GM23338 (cell line): ENCODE results near the gene SYT14. TPM values are rescaled to one million over a fixed set of nuclear protein-coding genes. Genes with fewer than 3 reads are reported as not detected.
"Not testable (repeated sequence)": the region's sequence is repeated elsewhere in the genome, so short reads cannot be mapped to it uniquely, and the experiment has no call there.

Experiments used
- ATAC-seq: fragments of 200-7000 bp; cut with Tn5 transposase; 3 replicates; pipeline ENCODE4 v1.9.1; 2020
- DNase-seq: peaks from one replicate; pipeline ENCODE4 v3.0.0-alpha.2; 2015; ENCODE audit warnings: low spot score
- H2AFZ ChIP-seq: fragments of 200-600 bp; sonication (generic); 2 replicates; pipeline ENCODE4 v1.8.0; 2016; ENCODE audit warnings: antibody characterized with exemption, mild to moderate bottlenecking, moderate library complexity
- H3F3A ChIP-seq: fragments of 200-600 bp; sonication (generic); replicated peaks from 2 replicates; pipeline ENCODE4 v1.8.0; 2017; ENCODE audit warnings: antibody characterized with exemption, mixed run types, low read depth
- H3K27ac ChIP-seq: fragments of 200-600 bp; sonication (generic); 2 replicates; pipeline ENCODE4 v1.6.1; 2016; ENCODE audit warnings: low read depth
- H3K27me3 ChIP-seq: fragments of 200-600 bp; sonication (generic); 2 replicates; pipeline ENCODE4 v1.8.0; 2016; ENCODE audit warnings: mild to moderate bottlenecking, mixed run types, moderate library complexity; ENCODE audit not compliant: insufficient read depth
- H3K36me3 ChIP-seq: fragments of 200-600 bp; sonication (generic); 2 replicates; pipeline ENCODE4 v1.8.0; 2016; ENCODE audit warnings: mild to moderate bottlenecking; ENCODE audit not compliant: insufficient read depth
- H3K4me1 ChIP-seq: fragments of 200-600 bp; sonication (generic); 2 replicates; pipeline ENCODE4 v1.8.0; 2016; ENCODE audit warnings: mild to moderate bottlenecking, moderate library complexity; ENCODE audit not compliant: insufficient read depth
- H3K4me2 ChIP-seq: fragments of 200-600 bp; sonication (generic); 2 replicates; pipeline ENCODE4 v1.7.1; 2017; ENCODE audit warnings: mixed run types
- H3K4me3 ChIP-seq: fragments of 200-600 bp; sonication (generic); 2 replicates; pipeline ENCODE4 v1.6.1; 2016; ENCODE audit warnings: mixed run types
- H3K79me2 ChIP-seq: fragments of 200-600 bp; sonication (generic); replicated peaks from 2 replicates; pipeline ENCODE4 v1.8.0; 2017; ENCODE audit warnings: mild to moderate bottlenecking; ENCODE audit not compliant: insufficient read depth
- H3K9me2 ChIP-seq: fragments of 200-600 bp; sonication (generic); 2 replicates; pipeline ENCODE4 v1.8.0; 2017; ENCODE audit not compliant: insufficient read depth
- H4K20me1 ChIP-seq: fragments of 200-600 bp; sonication (generic); replicated peaks from 2 replicates; pipeline ENCODE4 v1.8.0; 2017; ENCODE audit warnings: mild to moderate bottlenecking; ENCODE audit not compliant: insufficient read depth
- H3K27ac Mint-ChIP-seq: 2 replicates; pipeline ENCODE4 v1.8.0; 2020; ENCODE audit warnings: inconsistent platforms, mild to moderate bottlenecking, moderate library complexity, mixed read lengths
- H3K27me3 Mint-ChIP-seq: 3 replicates; pipeline ENCODE4 v1.8.0; 2022; ENCODE audit warnings: low read depth, mild to moderate bottlenecking, moderate library complexity, mixed read lengths, inconsistent platforms; ENCODE audit not compliant: insufficient read depth, poor library complexity
- H3K36me3 Mint-ChIP-seq: 3 replicates; pipeline ENCODE4 v1.8.0; 2021; ENCODE audit warnings: low read depth, mild to moderate bottlenecking, inconsistent platforms, moderate library complexity, mixed read lengths
- H3K4me1 Mint-ChIP-seq: 3 replicates; pipeline ENCODE4 v1.8.0; 2020; ENCODE audit warnings: mild to moderate bottlenecking, inconsistent platforms, mixed read lengths
- H3K4me3 Mint-ChIP-seq: 3 replicates; pipeline ENCODE4 v1.8.0; 2021; ENCODE audit warnings: moderate library complexity, mild to moderate bottlenecking, inconsistent platforms, mixed read lengths
- H3K9me3 Mint-ChIP-seq: 3 replicates; pipeline ENCODE4 v1.8.0; 2020; ENCODE audit warnings: moderate library complexity, mild to moderate bottlenecking, inconsistent platforms, mixed read lengths
- CREB1 ChIP-seq: fragments of 250-450 bp; sonication (Bioruptor Pico); IDR thresholded peaks from 2 replicates; pipeline ENCODE4 v1.5.0; 2020; ENCODE audit warnings: low read depth, mild to moderate bottlenecking, moderate library complexity
- EZH2 ChIP-seq: fragments of 200-600 bp; sonication (generic); IDR thresholded peaks from one replicate; pipeline ENCODE4 v1.8.0; 2017; ENCODE audit warnings: antibody characterized with exemption, mild to moderate bottlenecking, low read depth; ENCODE audit not compliant: unreplicated experiment
- EZH2phosphoT487 ChIP-seq: fragments of 200-600 bp; sonication (generic); IDR thresholded peaks from one replicate; pipeline ENCODE4 v1.8.1; 2018; ENCODE audit warnings: antibody characterized with exemption; ENCODE audit not compliant: unreplicated experiment
- NANOG ChIP-seq: IDR thresholded peaks from 2 replicates; pipeline ENCODE4 v1.6.1; 2016; ENCODE audit warnings: antibody characterized with exemption, borderline replicate concordance
- POLR2AphosphoS5 ChIP-seq: IDR thresholded peaks from 2 replicates; pipeline ENCODE4 v1.6.1; 2016; ENCODE audit warnings: antibody characterized with exemption, low read depth
- STAT1 ChIP-seq: IDR thresholded peaks from one replicate; pipeline ENCODE4 v1.6.1; 2016; ENCODE audit warnings: antibody characterized with exemption; ENCODE audit not compliant: unreplicated experiment
- polyA plus RNA-seq: library from polyadenylated mRNA; unstranded; fragments of >200 nt; fragmentation: Nextera tagmentation; extraction: Ambion mirVana; gene quantifications from 2 replicates; pipeline ENCODE4 v1.2.1, GENCODE V29; 2016
- total RNA-seq: library from RNA; depleted of rRNA; stranded (reverse); fragments of >200 nt; shearing (Covaris generic); gene quantifications from 2 replicates; pipeline ENCODE4 v1.2.3, GENCODE V29; 2014
- TF ChIP-seq, protein P1 (sequence below), 2 experiments: fragments of 200-600 bp in 1 of 2; sonication (generic) in 1 of 2; conservative IDR thresholded peaks; 2 replicates each; pipeline versions ENCODE4 v1.5.1 to v1.6.1; 2016 to 2017; ENCODE audit warnings: antibody characterized with exemption in 2 of 2, low read depth in 2 of 2, mild to moderate bottlenecking in 2 of 2, moderate library complexity in 1 of 2
- TF ChIP-seq, protein P2 (sequence below): IDR thresholded peaks from 2 replicates; pipeline ENCODE4 v1.6.1; 2016; ENCODE audit warnings: antibody characterized with exemption

Gene SYT14
- total and polyA plus RNA-seq, 2 experiments from 2014 or later = 5.2 to 22.4 TPM

DNA sequence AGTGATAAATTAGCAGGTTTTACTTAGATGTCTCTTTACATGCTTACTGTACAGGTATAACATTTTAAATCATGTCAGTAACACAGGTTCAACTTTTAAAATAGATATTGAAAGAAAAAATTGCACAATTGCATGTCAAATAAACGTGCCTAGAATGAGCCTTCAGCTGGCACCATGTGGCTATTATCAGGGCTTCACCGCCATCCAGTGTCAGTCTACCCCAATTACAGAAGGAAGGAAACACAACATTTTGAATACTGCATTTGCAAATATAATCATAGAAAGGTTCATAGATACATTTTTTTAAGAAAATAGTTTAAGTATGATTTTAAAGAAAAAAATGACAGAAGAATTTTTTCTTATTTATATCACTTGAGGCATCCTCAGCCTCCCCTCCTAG lies 247.0 kb downstream of the SYT14 start:
- no peak for ATAC-seq
- H3K27ac Mint-ChIP-seq = no peak overlapping the region

DNA sequence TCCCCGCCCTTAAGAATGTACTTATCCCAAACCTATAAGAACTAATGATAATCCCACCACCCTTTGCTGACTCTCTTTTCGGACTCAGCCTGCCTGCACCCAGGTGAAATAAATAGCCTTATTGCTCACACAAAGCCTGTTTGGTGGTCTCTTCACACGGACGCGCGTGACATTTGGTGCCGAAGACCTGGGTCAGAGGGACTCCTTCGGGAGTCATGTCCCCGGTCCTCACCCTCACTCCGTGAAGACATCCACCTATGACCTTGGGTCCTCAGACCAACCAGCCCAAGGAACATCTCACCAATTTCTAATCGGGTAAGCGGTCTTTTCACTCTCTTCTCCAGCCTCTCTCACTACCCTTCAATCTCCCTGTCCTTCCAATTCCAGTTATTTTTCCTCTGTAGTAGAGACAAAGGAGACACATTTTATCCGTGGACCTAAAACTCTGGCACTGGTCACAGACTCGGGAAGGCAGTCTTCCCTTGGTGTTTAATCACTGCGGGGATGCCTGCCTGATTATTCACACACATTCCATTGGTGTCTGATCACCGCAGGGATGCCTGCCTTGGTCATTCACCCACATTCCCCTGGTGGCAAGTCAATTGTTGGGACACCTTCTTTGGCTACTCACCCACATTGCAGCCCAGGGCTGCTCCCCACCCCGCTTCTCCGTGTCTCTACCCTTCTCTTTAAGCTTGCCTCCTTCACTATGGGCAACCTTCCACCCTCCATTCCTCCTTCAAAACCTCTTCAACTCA lies 250.0 kb downstream of the SYT14 start:
- not testable (repeated sequence) for H3K27me3 ChIP-seq, H3K4me1 ChIP-seq, ATAC-seq, H3K4me3 Mint-ChIP-seq, H3K4me2 ChIP-seq, H3K9me2 ChIP-seq, H3K4me3 ChIP-seq, H3K27ac ChIP-seq, H3F3A ChIP-seq, H3K4me1 Mint-ChIP-seq, H3K9me3 Mint-ChIP-seq, H3K36me3 Mint-ChIP-seq, H3K27ac Mint-ChIP-seq, H2AFZ ChIP-seq, H4K20me1 ChIP-seq, H3K79me2 ChIP-seq, H3K27me3 Mint-ChIP-seq, H3K36me3 ChIP-seq
- DNase-seq = peak; percentile 6

More for the DNA sequence above, 247.0 kb downstream of the SYT14 start:
- Mint-ChIP-seq H3K27me3 (no peaks in the 10 kb centered on the region), H3K4me3 (no peak overlapping the region), H3K9me3 (no peaks in the 10 kb centered on the region), H3K4me1 (no peaks in the 10 kb centered on the region), H3K36me3 (no peaks in the 10 kb centered on the region)
- Histone ChIP-seq H3K27ac (no peak overlapping the region), H3K4me3 (no peak overlapping the region), H3K79me2 (no peaks in the 10 kb centered on the region), H3K36me3 (no peaks in the 10 kb centered on the region), H2AFZ (no peak overlapping the region), H3K9me2 (no peaks in the 10 kb centered on the region), H3K4me2 (no peak overlapping the region), H3K4me1 (no peaks in the 10 kb centered on the region), H3F3A (no peaks in the 10 kb centered on the region), H3K27me3 (no peaks in the 10 kb centered on the region), H4K20me1 (no peaks in the 10 kb centered on the region)
- peak; percentile 29 for DNase-seq
- no peak for TF ChIP-seq POLR2AphosphoS5
- TF ChIP-seq, protein P1, sequence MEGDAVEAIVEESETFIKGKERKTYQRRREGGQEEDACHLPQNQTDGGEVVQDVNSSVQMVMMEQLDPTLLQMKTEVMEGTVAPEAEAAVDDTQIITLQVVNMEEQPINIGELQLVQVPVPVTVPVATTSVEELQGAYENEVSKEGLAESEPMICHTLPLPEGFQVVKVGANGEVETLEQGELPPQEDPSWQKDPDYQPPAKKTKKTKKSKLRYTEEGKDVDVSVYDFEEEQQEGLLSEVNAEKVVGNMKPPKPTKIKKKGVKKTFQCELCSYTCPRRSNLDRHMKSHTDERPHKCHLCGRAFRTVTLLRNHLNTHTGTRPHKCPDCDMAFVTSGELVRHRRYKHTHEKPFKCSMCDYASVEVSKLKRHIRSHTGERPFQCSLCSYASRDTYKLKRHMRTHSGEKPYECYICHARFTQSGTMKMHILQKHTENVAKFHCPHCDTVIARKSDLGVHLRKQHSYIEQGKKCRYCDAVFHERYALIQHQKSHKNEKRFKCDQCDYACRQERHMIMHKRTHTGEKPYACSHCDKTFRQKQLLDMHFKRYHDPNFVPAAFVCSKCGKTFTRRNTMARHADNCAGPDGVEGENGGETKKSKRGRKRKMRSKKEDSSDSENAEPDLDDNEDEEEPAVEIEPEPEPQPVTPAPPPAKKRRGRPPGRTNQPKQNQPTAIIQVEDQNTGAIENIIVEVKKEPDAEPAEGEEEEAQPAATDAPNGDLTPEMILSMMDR (conservative IDR thresholded peaks at IDR 0.05; ENCODE audit: low read depth in 2 of 2) = peak; percentile 62 to 73

DNA sequence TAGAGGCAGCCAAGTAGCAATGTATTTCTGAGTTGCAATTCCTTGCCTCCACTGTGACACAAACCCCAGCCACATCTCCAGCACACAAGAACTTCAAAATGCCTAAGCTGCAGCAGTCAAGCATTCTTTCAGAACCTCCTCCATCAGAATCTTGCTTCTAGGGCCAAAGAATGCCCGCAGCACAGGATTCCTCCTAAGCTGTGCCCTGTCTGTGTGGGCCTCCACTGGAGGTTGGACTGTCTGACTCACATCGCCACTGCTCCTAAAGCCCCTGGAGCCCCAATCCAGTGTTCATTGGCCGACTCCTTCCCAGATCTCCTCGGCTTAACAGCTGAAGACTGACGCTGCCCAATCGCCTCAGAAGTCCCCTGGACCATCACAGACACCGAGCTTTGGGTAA lies 251.4 kb downstream of the SYT14 start:
- ATAC-seq (no peak), DNase-seq (no peak)
- Histone ChIP-seq H3K79me2 (no peaks in the 10 kb centered on the region), H3K9me2 (no peaks in the 10 kb centered on the region), H3K27me3 (no peaks in the 10 kb centered on the region), H3F3A (no peaks in the 10 kb centered on the region), H4K20me1 (no peaks in the 10 kb centered on the region), H3K27ac (no peak overlapping the region), H3K4me2 (no peak overlapping the region), H3K4me3 (no peak overlapping the region), H3K4me1 (no peaks in the 10 kb centered on the region), H3K36me3 (no peaks in the 10 kb centered on the region), H2AFZ (no peak overlapping the region)
- H3K9me3 Mint-ChIP-seq = no peaks in the 10 kb centered on the region
- H3K27me3 Mint-ChIP-seq = no peaks in the 10 kb centered on the region
- H3K4me3 Mint-ChIP-seq = no peak overlapping the region
- no peaks in the 10 kb centered on the region for H3K36me3 Mint-ChIP-seq
- no peak overlapping the region for H3K27ac Mint-ChIP-seq
- H3K4me1 Mint-ChIP-seq = no peaks in the 10 kb centered on the region
- no peak for TF ChIP-seq CREB1 (CRISPR knock-in tag)
- TF ChIP-seq STAT1 = no peak
- no peak for TF ChIP-seq EZH2phosphoT487
- TF ChIP-seq EZH2 = no peak
- TF ChIP-seq, protein P2, sequence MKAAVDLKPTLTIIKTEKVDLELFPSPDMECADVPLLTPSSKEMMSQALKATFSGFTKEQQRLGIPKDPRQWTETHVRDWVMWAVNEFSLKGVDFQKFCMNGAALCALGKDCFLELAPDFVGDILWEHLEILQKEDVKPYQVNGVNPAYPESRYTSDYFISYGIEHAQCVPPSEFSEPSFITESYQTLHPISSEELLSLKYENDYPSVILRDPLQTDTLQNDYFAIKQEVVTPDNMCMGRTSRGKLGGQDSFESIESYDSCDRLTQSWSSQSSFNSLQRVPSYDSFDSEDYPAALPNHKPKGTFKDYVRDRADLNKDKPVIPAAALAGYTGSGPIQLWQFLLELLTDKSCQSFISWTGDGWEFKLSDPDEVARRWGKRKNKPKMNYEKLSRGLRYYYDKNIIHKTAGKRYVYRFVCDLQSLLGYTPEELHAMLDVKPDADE = no peak
- no peak for TF ChIP-seq NANOG
